GM23338 (cell line): ENCODE results near the gene CCDC93. TPM values are rescaled to one million over a fixed set of nuclear protein-coding genes. Genes with fewer than 3 reads are reported as not detected.

Source experiments
- ATAC-seq: fragments of 200-7000 bp; cut with Tn5 transposase; 3 replicates; pipeline ENCODE4 v1.9.1; 2020
- DNase-seq: peaks from one replicate; pipeline ENCODE4 v3.0.0-alpha.2; 2015; ENCODE audit warnings: low spot score
- H2AFZ ChIP-seq: fragments of 200-600 bp; sonication (generic); 2 replicates; pipeline ENCODE4 v1.8.0; 2016; ENCODE audit warnings: antibody characterized with exemption, mild to moderate bottlenecking, moderate library complexity
- H3F3A ChIP-seq: fragments of 200-600 bp; sonication (generic); replicated peaks from 2 replicates; pipeline ENCODE4 v1.8.0; 2017; ENCODE audit warnings: antibody characterized with exemption, mixed run types, low read depth
- H3K27ac ChIP-seq: fragments of 200-600 bp; sonication (generic); 2 replicates; pipeline ENCODE4 v1.6.1; 2016; ENCODE audit warnings: low read depth
- H3K27me3 ChIP-seq: fragments of 200-600 bp; sonication (generic); 2 replicates; pipeline ENCODE4 v1.8.0; 2016; ENCODE audit warnings: mild to moderate bottlenecking, mixed run types, moderate library complexity; ENCODE audit not compliant: insufficient read depth
- H3K36me3 ChIP-seq: fragments of 200-600 bp; sonication (generic); 2 replicates; pipeline ENCODE4 v1.8.0; 2016; ENCODE audit warnings: mild to moderate bottlenecking; ENCODE audit not compliant: insufficient read depth
- H3K4me1 ChIP-seq: fragments of 200-600 bp; sonication (generic); 2 replicates; pipeline ENCODE4 v1.8.0; 2016; ENCODE audit warnings: mild to moderate bottlenecking, moderate library complexity; ENCODE audit not compliant: insufficient read depth
- H3K4me2 ChIP-seq: fragments of 200-600 bp; sonication (generic); 2 replicates; pipeline ENCODE4 v1.7.1; 2017; ENCODE audit warnings: mixed run types
- H3K4me3 ChIP-seq: fragments of 200-600 bp; sonication (generic); 2 replicates; pipeline ENCODE4 v1.6.1; 2016; ENCODE audit warnings: mixed run types
- H3K79me2 ChIP-seq: fragments of 200-600 bp; sonication (generic); replicated peaks from 2 replicates; pipeline ENCODE4 v1.8.0; 2017; ENCODE audit warnings: mild to moderate bottlenecking; ENCODE audit not compliant: insufficient read depth
- H3K9me2 ChIP-seq: fragments of 200-600 bp; sonication (generic); 2 replicates; pipeline ENCODE4 v1.8.0; 2017; ENCODE audit not compliant: insufficient read depth
- H4K20me1 ChIP-seq: fragments of 200-600 bp; sonication (generic); replicated peaks from 2 replicates; pipeline ENCODE4 v1.8.0; 2017; ENCODE audit warnings: mild to moderate bottlenecking; ENCODE audit not compliant: insufficient read depth
- H3K27ac Mint-ChIP-seq: 2 replicates; pipeline ENCODE4 v1.8.0; 2020; ENCODE audit warnings: inconsistent platforms, mild to moderate bottlenecking, moderate library complexity, mixed read lengths
- H3K27me3 Mint-ChIP-seq: 3 replicates; pipeline ENCODE4 v1.8.0; 2022; ENCODE audit warnings: low read depth, mild to moderate bottlenecking, moderate library complexity, mixed read lengths, inconsistent platforms; ENCODE audit not compliant: insufficient read depth, poor library complexity
- H3K36me3 Mint-ChIP-seq: 3 replicates; pipeline ENCODE4 v1.8.0; 2021; ENCODE audit warnings: low read depth, mild to moderate bottlenecking, inconsistent platforms, moderate library complexity, mixed read lengths
- H3K4me1 Mint-ChIP-seq: 3 replicates; pipeline ENCODE4 v1.8.0; 2020; ENCODE audit warnings: mild to moderate bottlenecking, inconsistent platforms, mixed read lengths
- H3K4me3 Mint-ChIP-seq: 3 replicates; pipeline ENCODE4 v1.8.0; 2021; ENCODE audit warnings: moderate library complexity, mild to moderate bottlenecking, inconsistent platforms, mixed read lengths
- H3K9me3 Mint-ChIP-seq: 3 replicates; pipeline ENCODE4 v1.8.0; 2020; ENCODE audit warnings: moderate library complexity, mild to moderate bottlenecking, inconsistent platforms, mixed read lengths
- CREB1 ChIP-seq: fragments of 250-450 bp; sonication (Bioruptor Pico); IDR thresholded peaks from 2 replicates; pipeline ENCODE4 v1.5.0; 2020; ENCODE audit warnings: low read depth, mild to moderate bottlenecking, moderate library complexity
- CTCF ChIP-seq, 2 experiments: fragments of 200-600 bp in 1 of 2; sonication (generic) in 1 of 2; conservative IDR thresholded peaks; 2 replicates each; pipeline versions ENCODE4 v1.5.1 to v1.6.1; 2016 to 2017; ENCODE audit warnings: antibody characterized with exemption in 2 of 2, low read depth in 2 of 2, mild to moderate bottlenecking in 2 of 2, moderate library complexity in 1 of 2
- ETS1 ChIP-seq: IDR thresholded peaks from 2 replicates; pipeline ENCODE4 v1.6.1; 2016; ENCODE audit warnings: antibody characterized with exemption
- EZH2 ChIP-seq: fragments of 200-600 bp; sonication (generic); IDR thresholded peaks from one replicate; pipeline ENCODE4 v1.8.0; 2017; ENCODE audit warnings: antibody characterized with exemption, mild to moderate bottlenecking, low read depth; ENCODE audit not compliant: unreplicated experiment
- EZH2phosphoT487 ChIP-seq: fragments of 200-600 bp; sonication (generic); IDR thresholded peaks from one replicate; pipeline ENCODE4 v1.8.1; 2018; ENCODE audit warnings: antibody characterized with exemption; ENCODE audit not compliant: unreplicated experiment
- JUNB ChIP-seq: IDR thresholded peaks from one replicate; pipeline ENCODE4 v1.6.1; 2016; ENCODE audit warnings: antibody characterized with exemption; ENCODE audit not compliant: unreplicated experiment
- NANOG ChIP-seq: IDR thresholded peaks from 2 replicates; pipeline ENCODE4 v1.6.1; 2016; ENCODE audit warnings: antibody characterized with exemption, borderline replicate concordance
- REST ChIP-seq: IDR thresholded peaks from one replicate; pipeline ENCODE4 v1.6.1; 2018; ENCODE audit warnings: antibody characterized with exemption; ENCODE audit not compliant: unreplicated experiment
- STAT1 ChIP-seq: IDR thresholded peaks from one replicate; pipeline ENCODE4 v1.6.1; 2016; ENCODE audit warnings: antibody characterized with exemption; ENCODE audit not compliant: unreplicated experiment
- ZNF331 ChIP-seq: fragments of 250-450 bp; sonication (Bioruptor Pico); IDR thresholded peaks from 2 replicates; pipeline ENCODE4 v1.5.0; 2020; ENCODE audit warnings: low read depth, mild to moderate bottlenecking, moderate library complexity
- polyA plus RNA-seq: library from polyadenylated mRNA; unstranded; fragments of >200 nt; fragmentation: Nextera tagmentation; extraction: Ambion mirVana; gene quantifications from 2 replicates; pipeline ENCODE4 v1.2.1, GENCODE V29; 2016
- total RNA-seq: library from RNA; depleted of rRNA; stranded (reverse); fragments of >200 nt; shearing (Covaris generic); gene quantifications from 2 replicates; pipeline ENCODE4 v1.2.3, GENCODE V29; 2014

Gene CCDC93
- total and polyA plus RNA-seq, 2 experiments from 2014 or later, result 13.1 to 16.8 TPM

- TF ChIP-seq REST (no peak), EZH2 (no peak), ETS1 (no peak), CREB1 (CRISPR knock-in tag) (no peak), JUNB (no peak), NANOG (no peak)
These were observed 60.6 kb downstream of the CCDC93 start (continued) for GRCh38 chr2:117953231-117953630.

- Histone ChIP-seq H3K79me2 (no peaks in the 10 kb centered on the region), H2AFZ (no peak overlapping the region), H3K36me3 (peaks cover 8% of the 10 kb centered on the region; the same call in 1 of the 2 replicates), H3K4me2 (no peak overlapping the region), H3F3A (no peaks in the 10 kb centered on the region), H3K4me1 (no peaks in the 10 kb centered on the region), H4K20me1 (peaks cover 3% of the 10 kb centered on the region), H3K27ac (no peak overlapping the region), H3K27me3 (no peaks in the 10 kb centered on the region), H3K9me2 (no peaks in the 10 kb centered on the region), H3K4me3 (no peak overlapping the region)
- Mint-ChIP-seq H3K9me3 (no peaks in the 10 kb centered on the region), H3K27me3 (no peaks in the 10 kb centered on the region), H3K4me3 (no peak overlapping the region), H3K36me3 (peaks cover 26% of the 10 kb centered on the region; the same call in 2 of the 3 replicates), H3K27ac (no peak overlapping the region), H3K4me1 (no peaks in the 10 kb centered on the region)
- DNase-seq (no peak), ATAC-seq (no peak)
- TF ChIP-seq ZNF331 (CRISPR knock-in tag), result no peak
- no peak for TF ChIP-seq NANOG
- no peak for TF ChIP-seq REST
- no peak for TF ChIP-seq ETS1
- no peak for TF ChIP-seq EZH2phosphoT487
- TF ChIP-seq CREB1 (CRISPR knock-in tag), result no peak
- TF ChIP-seq STAT1, result no peak
- no peak for TF ChIP-seq JUNB
- TF ChIP-seq CTCF (conservative IDR thresholded peaks at IDR 0.05; ENCODE audit: low read depth in 2 of 2), result no peak
These were observed 61.2 kb downstream of the CCDC93 start for GRCh38 chr2:117952701-117953100.
